Measurements from ENCODE around the gene C1QTNF1.

- TF ChIP-seq POLR2A (IDR thresholded peaks at IDR 0.05), result no peak
- TF ChIP-seq, protein P1, sequence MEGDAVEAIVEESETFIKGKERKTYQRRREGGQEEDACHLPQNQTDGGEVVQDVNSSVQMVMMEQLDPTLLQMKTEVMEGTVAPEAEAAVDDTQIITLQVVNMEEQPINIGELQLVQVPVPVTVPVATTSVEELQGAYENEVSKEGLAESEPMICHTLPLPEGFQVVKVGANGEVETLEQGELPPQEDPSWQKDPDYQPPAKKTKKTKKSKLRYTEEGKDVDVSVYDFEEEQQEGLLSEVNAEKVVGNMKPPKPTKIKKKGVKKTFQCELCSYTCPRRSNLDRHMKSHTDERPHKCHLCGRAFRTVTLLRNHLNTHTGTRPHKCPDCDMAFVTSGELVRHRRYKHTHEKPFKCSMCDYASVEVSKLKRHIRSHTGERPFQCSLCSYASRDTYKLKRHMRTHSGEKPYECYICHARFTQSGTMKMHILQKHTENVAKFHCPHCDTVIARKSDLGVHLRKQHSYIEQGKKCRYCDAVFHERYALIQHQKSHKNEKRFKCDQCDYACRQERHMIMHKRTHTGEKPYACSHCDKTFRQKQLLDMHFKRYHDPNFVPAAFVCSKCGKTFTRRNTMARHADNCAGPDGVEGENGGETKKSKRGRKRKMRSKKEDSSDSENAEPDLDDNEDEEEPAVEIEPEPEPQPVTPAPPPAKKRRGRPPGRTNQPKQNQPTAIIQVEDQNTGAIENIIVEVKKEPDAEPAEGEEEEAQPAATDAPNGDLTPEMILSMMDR (IDR thresholded peaks at IDR 0.05), result no peak
These were observed 27.3 kb downstream of the C1QTNF1 start for GRCh38 chr17:79051306-79051705.

Measured in Peyer's patch (tissue), 4 donors.